IPS DF 4.7 (cell line): ENCODE data around the gene RGS9.
"Not testable (repeated sequence)": the region's sequence is repeated elsewhere in the genome, so short reads cannot be mapped to it uniquely, and the experiment has no call there.

ENCODE experiments used
- DNase-seq: peaks from one replicate; pipeline ENCODE4 v3.0.0-alpha.2; 2013; ENCODE audit warnings: low spot score; ENCODE audit errors: extremely low read depth

RGS9 gene

DNA sequence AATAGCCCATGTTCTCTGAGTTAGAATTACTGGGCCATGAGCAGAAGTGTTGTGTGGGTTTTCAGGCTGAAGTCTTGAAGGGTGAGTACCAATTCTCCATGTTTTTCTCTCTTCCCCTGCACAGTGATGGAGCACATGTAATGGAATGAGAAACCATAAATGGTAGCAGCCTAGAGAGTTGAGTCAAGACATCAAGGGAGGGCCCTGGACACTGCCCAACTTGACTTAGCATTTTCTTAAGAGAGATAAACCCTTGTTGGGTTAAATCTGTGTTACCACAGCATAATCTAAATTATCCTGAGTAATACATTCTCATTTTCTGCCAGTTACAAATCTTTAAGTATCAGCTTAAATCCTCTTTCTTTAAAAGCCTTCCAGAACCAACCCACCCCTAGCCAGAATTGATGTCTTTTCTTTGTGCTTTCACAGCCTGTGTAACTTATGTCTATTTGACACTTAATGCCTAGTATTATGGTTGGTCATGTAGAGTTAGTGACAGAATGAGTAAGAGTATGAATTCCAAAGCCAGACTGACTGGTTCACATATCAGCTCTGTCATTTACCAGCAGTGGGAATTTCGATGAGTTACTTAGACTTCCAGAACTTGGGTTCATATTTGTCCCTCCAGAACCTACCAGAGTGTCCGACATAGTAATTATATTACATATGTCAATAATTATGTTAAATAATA lies 27.0 kb upstream of the RGS9 start:
- DNase-seq: no peak

- DNase-seq: no peak
Measured at GRCh38 chr17:65115839-65116238, 21.3 kb upstream of the RGS9 start.

DNA sequence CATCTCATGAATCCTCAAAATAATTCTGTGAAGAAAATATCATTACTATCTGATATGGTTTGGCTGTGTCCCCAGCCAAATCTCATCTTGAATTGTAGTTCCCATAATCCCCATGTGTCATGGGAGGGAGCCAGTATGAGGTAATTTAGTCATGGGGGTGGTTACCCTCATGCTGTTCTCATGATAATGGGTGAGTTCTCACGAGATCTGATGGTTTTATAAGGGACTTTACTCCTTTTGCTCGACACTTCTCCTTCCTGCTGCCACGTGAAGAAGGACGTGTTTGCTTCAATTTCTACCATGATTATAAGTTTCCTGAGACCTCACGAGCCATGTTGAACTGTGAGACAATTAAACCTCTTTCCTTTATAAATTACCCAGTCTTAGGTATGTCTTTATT lies 20.7 kb upstream of the RGS9 start:
- not testable (repeated sequence) for DNase-seq

DNA sequence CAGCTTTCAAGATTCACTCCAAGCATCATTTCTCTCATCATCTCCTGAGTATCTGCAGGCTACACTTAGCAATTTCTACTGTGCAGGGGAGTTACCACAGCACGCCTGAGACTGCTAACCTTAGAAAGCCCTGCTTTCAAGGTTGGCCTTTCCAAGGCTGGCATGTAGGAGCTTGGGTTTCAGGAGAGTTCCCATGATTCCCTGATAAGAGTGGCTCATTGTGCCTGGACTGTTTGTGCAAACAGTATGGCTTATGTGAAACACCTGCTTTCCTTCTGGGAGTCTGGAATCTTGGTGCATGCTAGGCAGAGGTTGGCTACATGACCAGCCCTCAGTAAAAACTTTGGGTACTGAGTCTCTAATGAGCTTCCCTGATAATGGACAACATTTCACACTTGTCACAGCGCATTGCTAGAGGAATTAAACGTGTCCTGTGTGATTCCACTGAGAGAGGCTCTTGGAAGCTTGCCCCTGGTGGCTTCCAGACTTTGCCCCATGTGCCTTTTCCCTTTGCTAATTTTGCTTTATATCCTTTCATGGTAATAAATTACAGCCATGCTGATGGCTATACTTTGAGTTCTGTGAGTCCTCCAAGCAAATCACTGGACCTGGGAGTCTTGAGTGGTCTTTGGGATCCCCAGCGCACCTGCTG lies 19.7 kb upstream of the RGS9 start:
- no peak for DNase-seq

GRCh38 chr17:65121368-65121767 lies 15.8 kb upstream of the RGS9 start:
- DNase-seq: no peak

DNA sequence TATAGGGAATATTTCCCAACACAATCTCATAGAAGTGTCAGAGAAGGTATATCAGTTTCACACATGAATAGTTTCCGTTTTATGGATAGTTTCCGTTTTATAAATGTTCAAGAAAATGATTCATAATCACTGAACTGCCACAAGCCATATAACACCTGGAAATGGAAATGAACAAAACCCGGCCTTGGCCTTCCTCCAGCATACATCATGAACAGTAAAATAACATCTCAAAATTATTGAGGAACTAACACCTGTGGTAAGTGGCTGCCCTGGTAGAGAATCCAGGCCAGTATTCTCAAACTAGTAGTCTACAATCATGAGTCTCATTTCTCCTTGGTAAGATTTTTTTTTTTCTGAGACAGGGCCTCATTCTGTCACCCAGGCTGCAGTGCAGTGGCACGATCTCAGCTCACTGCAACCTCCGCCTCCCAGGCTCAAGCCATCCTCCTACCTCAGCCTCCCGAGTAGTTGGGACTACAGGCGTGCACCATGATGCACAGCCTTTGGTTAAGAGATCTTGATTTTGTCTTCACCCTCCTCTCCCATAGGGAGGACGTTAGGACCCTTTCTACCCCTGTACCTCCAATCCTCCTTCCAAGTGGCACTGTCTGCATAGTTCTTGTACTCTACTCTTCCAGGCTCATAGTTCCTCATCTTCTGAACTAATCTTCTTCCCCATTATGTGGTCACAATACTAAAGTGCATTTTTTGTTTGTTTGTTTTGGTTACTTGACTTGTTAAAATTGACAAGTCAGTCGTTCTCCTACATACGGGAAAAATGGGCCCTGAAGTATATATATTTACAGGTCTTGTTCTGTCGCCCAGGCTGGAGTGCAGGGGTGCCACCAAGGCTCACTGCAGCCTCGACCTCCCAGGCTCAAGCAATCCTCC lies 15.0 kb upstream of the RGS9 start:
- no peak for DNase-seq

DNA sequence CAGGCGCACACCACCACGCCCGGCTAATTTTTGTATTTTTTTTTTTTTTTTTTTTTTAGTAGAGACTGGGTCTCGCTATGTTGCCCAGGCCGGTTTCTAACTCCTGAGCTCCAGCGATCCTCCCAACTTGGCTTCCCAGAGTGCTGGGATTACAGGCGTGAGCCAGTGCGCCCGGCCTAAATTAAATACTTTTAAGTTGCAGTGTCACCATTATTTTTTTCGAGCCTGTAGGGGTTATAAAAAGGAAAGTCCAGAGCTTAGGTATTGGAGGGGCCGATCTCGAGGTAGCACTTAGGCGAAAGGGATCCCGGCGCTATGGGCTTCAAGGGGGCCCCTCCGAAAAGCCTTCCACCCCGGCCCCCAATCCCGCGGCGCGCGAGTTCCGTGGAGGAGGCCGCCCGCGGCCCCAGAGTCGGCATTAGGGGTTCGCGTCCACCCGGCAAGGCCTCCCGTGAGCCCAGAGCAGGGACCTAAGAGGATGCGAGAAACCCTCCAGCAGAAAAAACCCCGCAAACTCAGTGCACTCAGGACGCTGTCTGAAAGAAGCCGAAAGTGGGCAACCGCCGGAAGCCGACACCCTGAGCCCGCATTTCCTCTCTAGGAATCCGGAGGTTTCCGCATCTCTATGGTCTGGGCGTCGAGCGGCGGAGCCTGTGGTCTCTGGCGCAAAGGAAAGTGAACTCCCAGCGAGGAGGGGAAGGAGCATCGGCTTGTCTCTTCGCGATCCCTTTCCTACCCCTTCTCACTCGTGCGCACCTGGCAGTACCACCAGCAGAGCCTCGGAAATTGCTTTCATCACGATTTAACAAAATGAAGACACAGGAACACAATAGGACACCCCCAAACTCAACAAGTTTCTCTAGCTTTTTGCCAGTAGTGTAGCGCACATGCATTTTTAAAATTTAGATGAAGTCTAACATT lies 14.1 kb upstream of the RGS9 start:
- DNase-seq: peak; percentile 79

- no peak for DNase-seq
Measured at GRCh38 chr17:65123757-65124675, 13.2 kb upstream of the RGS9 start.

DNA sequence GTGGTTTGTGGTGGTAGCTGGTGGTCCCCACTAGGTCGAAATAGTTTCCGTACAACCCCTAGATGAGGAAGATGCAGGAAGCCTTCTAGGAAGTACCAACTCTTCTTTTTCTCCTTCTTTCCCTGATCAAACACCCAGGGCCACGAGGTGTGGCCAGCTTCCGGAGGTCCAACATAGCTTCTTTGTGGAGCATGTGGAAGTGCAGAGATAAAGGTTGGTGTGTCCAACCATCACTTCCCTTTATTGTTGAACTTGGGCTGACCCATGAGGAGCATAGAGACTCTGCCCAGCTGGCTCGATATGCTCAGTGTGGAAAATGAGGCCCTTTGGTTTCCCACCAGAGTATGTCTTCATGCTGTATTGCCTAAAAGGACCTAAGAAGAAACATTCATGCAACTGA lies 6.3 kb upstream of the RGS9 start:
- DNase-seq: no peak

DNA sequence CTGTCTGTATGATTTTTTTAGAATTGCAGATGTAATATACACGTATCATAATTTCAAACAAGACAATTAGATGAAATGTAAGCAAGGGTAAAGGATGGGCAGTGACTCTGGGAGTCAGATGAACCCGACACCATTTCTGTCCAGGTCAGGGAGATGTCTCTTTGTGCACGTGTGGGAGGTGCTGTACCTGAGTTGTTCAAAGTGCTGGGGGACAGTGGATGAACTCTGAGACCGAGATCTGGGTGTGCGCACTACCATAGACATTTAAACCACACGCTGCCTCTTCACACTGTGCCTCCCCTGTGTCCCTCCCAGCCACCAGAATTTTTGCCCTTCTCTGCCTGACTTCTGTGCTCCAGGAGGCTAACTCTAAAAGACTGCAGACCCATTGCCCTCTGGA lies 5.9 kb upstream of the RGS9 start:
- DNase-seq: no peak

- DNase-seq: no peak
Measured at GRCh38 chr17:65131946-65132345, 5.2 kb upstream of the RGS9 start.

- no peak for DNase-seq
Measured at GRCh38 chr17:65134035-65134434, 3.1 kb upstream of the RGS9 start.

- DNase-seq: no peak
Measured at GRCh38 chr17:65139101-65139764, 2.1 kb downstream of the RGS9 start.

GRCh38 chr17:65142247-65142646 lies 5.1 kb downstream of the RGS9 start:
- DNase-seq: no peak

DNA sequence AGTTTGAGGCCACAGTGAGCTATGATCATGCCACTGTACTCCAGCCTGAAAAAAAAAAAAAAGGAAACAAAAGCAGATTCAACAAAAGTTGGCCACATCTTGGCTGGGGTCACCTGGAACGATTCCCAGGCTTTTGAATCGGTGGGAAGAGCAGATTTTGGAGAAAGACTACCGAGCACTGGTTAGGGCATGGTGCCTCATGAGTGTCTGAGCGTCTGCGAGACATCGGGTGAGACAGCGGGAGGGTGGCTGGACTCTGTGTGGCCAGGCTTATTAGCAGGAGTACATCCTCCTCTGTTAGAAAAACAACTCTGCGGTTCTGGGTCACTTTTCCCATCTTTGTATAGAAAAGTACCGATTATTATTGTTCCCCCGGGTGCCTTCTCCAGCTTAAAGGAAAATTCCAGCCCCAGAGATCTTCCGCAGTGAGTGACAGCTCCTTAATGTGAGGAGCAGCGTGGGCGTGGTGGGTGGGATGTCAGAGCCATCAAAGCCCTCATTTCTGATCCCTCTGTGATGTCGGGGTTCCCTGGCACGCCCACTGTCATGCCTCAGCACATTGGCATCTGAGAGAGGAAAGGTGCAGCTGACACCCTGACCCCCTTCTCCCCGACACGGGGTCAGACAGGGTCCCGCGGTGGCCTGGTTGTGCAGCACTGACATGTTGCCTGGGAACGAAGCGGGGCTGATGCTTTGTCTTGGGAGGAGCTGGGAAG lies 6.9 kb downstream of the RGS9 start:
- no peak for DNase-seq

DNA sequence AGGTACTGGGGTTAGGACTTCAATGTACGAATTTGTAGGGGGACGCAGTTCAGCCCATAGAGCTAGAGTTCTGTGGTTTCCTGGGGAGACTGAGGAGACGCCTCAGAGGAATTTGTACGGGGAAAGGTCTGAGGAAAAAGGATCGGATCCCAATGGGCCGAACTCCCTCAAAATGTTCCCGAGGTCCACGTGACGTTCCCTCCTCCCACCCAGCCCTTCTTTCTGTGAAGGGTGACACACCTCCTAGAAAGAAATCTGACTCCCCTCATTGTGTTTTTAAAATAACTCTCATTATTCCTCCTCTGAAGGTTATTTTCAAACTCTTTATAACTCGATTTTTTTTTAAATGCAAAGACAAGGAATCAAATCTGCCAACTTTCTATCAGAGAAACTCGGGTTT lies 8.6 kb downstream of the RGS9 start:
- no peak for DNase-seq

- no peak for DNase-seq
Measured at GRCh38 chr17:65147955-65148354, 10.8 kb downstream of the RGS9 start.

GRCh38 chr17:65154770-65155589 lies 17.8 kb downstream of the RGS9 start:
- DNase-seq: no peak
